ENCODE measurements around the gene MDM1.

- TF ChIP-seq CTCF (IDR thresholded peaks at IDR 0.05) (no peak), EP300 (IDR thresholded peaks at IDR 0.05) (no peak), POLR2AphosphoS5 (IDR thresholded peaks at IDR 0.05) (no peak), POLR2A (IDR thresholded peaks at IDR 0.05) (no peak)
Observed at GRCh38 chr12:68367116-68367515, 35.0 kb upstream of the MDM1 start.

Measured in stomach (tissue), 4 donors.